Measurements from ENCODE around the gene TH.

DNA sequence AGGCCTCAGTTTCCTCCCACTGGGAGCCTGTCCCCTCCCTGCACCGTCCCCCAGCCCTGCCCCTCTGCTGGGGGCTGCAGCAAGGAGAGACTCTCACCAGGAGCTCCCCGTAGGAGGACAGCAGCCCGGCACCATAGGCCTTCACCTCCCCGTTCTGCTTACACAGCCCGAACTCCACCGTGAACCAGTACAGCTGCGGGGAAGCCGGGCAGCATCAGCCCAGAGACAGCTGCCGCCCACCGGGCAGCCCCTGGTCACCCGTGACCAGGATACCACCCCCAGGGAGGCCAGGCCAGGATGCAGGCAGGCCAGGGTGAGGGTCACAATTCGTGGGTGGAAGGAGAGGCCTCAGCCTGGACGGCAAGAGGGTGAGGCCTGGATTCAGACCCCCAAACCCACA is 6.0 kb downstream of the TH start:
- TF ChIP-seq, protein P1, sequence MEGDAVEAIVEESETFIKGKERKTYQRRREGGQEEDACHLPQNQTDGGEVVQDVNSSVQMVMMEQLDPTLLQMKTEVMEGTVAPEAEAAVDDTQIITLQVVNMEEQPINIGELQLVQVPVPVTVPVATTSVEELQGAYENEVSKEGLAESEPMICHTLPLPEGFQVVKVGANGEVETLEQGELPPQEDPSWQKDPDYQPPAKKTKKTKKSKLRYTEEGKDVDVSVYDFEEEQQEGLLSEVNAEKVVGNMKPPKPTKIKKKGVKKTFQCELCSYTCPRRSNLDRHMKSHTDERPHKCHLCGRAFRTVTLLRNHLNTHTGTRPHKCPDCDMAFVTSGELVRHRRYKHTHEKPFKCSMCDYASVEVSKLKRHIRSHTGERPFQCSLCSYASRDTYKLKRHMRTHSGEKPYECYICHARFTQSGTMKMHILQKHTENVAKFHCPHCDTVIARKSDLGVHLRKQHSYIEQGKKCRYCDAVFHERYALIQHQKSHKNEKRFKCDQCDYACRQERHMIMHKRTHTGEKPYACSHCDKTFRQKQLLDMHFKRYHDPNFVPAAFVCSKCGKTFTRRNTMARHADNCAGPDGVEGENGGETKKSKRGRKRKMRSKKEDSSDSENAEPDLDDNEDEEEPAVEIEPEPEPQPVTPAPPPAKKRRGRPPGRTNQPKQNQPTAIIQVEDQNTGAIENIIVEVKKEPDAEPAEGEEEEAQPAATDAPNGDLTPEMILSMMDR (conservative IDR thresholded peaks at IDR 0.05; ENCODE audit: low read length), result no peak
- TF ChIP-seq EZH2phosphoT487 (IDR thresholded peaks at IDR 0.05; ENCODE audit: borderline replicate concordance, low read depth, low read length), result no peak

Measured in OCI-LY7 (cell line).